HepG2 (cell line): ENCODE data around the gene ZDHHC11.

ENCODE experiments used
- CBFB ChIP-seq: sonication (generic); formaldehyde crosslinking; IDR thresholded peaks from 2 replicates; pipeline ENCODE4 v1.4.0; 2020; ENCODE audit warnings: missing genetic modification reagents
- FOXP1 ChIP-seq, 2 experiments: fragments of 450-650 bp in 1 of 2; IDR thresholded peaks; 2 replicates each; pipeline ENCODE4 v1.6.1; 2017 to 2018; ENCODE audit warnings: antibody characterized with exemption in 1 of 2
- GMEB1 ChIP-seq: sonication (generic); formaldehyde crosslinking; IDR thresholded peaks from 2 replicates; pipeline ENCODE4 v1.5.1; 2020; ENCODE audit warnings: missing genetic modification reagents, mild to moderate bottlenecking, borderline replicate concordance
- ZNF121 ChIP-seq: sonication (generic); formaldehyde crosslinking; IDR thresholded peaks from 2 replicates; pipeline ENCODE4 v1.5.0; 2020; ENCODE audit warnings: mild to moderate bottlenecking, missing genetic modification reagents
- ZNF691 ChIP-seq: sonication (generic); formaldehyde crosslinking; IDR thresholded peaks from 2 replicates; pipeline ENCODE4 v1.4.0; 2020; ENCODE audit warnings: missing genetic modification reagents, low read depth, mild to moderate bottlenecking, borderline replicate concordance

GRCh38 chr5:884345-885126 lies 33.8 kb upstream of the ZDHHC11 start:
- TF ChIP-seq ZNF121 (CRISPR knock-in tag), result no peak
- TF ChIP-seq CBFB (CRISPR knock-in tag), result no peak
- no peak for TF ChIP-seq FOXP1 (IDR thresholded peaks at IDR 0.05)
- no peak for TF ChIP-seq FOXP1 (CRISPR knock-in tag; IDR thresholded peaks at IDR 0.05)
- TF ChIP-seq ZNF691, result no peak
- TF ChIP-seq GMEB1, result no peak
